HUDEP-2 (cell line): ENCODE results near the gene ENTREP3.
"Not testable (repeated sequence)": the region's sequence is repeated elsewhere in the genome, so short reads cannot be mapped to it uniquely, and the experiment has no call there.

Experiments
- DNase-seq, 76 experiments: peaks; one replicate each; lab custom pipeline; 2025; ENCODE audit not compliant: unreplicated experiment in 76 of 76; lab: John Stamatoyannopoulos, UW

ENTREP3 gene

DNA sequence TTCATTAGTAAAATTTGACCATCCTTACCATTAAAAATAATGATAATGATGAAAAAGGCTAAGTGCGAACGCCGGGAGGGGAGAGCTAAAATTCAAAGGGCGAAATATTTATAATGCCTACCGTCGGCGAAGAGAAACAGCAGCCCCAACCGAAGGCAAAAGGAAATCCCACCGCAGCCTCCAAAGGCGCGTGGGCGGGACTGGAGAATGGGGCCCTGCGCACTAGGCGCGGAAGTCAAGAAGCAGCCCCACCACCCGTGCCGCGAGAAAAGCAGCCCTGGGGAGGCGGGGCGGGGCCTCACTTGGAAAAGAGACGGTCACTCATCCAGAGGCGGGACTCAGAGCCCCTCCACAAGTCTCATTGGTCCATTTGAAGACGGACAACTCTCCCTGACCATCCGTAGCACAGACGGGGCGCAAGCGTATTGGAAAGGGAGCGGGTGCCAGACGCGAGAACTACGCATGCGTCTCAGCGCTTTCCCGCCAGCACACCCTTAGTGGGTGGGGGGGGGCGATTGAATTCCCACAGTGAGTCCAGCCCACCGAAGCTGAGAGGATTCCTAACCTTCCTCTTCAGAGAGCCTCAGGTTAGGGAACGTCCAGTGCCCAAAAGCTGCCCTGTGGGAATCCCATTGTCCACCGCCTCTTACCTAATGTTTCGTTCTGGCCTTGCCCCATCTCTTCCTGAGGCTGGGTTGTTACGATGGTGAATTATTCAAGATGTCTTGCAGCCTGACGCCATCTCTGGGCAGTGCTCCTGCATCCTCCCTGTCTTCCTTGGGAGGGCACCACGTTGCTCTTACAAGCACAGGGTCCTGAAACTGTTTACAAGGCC lies 27.8 kb downstream of the ENTREP3 start:
- peak in 75 of 76 experiments; percentile 75 to 99 (median 97) for DNase-seq

DNA sequence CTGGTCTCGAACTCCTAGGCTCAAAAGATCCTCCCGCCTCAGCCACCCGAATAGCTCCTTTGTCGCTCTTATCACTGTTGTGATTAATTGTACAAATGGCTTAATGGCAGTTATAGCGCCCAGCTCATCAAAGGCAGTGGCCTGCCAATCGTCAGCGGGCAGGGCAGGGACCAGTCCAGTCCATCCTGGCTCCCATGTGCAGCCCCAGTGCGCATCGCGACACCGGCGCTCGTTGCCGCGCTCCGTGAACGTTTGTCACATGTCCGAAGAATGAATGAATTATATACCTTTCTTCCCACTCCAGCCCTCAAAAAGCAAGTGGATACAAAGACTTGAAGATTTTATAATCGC lies 28.4 kb downstream of the ENTREP3 start:
- peak in 53 of 76 experiments; percentile 14 to 79 (median 51) for DNase-seq

DNA sequence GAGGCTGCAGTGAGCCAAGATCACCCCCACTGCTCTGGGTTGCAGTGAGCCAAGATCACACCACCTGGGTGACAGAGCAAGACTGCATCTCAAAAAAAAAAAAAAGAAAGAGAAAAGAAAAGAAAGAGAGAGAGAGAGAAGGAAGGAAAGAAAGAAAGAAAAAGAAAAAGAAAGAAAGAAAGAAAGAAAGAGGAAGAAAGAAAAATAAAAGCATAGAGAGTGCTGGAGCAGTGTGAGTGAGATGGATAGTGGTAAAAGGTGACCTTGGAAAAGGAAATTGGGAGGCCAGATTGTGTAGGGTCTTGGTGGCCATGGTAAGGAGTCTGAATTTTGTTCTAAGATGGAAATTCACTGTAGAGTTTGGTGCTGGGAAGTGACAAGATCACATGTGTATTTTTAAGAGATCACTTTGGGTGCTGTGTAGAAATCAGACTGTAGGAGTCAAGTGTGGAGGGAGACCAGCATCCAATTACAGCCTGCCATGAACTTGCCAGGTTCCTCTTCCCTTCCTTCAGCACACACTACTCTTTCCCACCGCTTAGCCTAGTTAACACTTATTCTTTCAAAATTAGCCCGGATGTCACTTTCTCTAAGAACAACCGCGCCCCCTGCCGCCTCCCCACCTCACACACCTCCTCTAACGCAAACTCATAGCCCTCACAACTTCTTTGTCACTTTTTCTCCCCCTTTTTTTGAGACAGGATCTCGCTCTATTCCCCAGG lies 28.9 kb downstream of the ENTREP3 start:
- peak in 64 of 76 experiments; percentile 19 to 79 (median 55) for DNase-seq

DNA sequence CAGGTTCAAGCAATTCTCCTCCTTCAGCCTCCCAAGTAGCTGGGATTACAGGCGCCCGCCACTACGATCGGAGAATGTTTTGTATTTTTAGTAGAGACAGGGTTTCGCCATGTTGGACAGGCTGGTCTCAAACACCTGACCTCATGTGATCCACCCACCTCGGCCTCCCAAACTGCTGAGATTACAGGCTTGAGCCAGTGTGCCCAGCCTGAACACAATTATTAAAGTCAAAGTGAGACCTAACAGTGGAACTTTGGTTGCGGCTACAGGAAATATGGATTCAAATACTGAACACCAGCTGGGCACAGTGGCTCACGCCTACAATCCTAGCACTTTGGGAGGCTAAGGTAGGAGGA lies 29.9 kb downstream of the ENTREP3 start:
- DNase-seq: not testable (repeated sequence)

DNA sequence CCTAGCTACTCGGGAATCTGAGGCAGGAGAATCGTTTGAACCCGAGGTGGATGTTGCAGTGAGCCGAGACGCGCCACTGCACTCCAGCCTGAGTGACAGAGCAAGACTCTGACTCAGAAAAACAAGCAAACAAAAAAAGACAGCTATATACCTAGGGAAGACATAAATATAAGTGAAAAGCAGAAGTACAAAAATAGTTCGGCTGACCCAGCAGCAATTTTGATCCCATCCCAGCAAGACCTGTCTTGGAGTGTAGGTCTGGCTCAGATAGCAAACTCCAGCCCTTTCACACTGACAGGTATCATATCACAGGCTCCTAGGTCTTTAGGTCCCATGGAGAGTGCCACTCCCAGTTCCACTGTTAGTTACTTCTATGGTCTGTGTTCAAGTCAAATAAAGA lies 32.2 kb downstream of the ENTREP3 start:
- DNase-seq: no peak

DNA sequence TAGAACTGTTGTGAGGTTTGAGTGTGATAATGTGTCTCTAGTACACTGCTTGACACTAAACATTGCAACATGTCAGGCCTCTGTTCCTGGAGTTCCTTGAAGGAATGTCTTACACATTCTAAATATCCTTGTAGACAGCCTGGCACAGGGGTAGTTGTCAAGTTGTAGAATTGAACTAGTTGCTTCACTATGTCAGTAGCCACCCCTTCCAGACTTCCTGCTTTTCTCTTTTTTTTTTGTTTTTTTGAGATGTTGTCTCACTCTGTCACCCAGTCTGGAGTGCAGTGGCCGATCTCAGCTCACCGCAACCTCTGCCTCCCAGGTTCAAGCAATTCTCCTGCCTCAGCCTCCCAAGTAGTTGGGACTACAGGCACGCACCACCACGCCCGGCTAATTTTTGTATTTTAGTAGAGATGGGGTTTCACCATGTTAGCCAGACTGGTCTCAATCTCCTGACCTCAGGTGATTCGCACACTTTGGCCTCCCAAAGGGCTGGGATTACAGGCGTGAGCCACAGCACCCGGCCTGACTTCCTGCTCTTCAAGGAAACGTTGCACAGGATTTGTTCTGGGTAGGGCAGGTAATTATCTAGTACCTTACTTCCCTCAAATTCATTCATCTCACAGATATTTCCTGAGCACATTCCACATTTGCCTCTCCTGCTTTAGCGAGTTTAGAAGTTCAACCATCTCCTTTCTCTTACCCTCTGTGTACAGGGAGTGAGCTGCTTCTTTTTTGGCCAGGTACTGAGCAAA lies 34.9 kb downstream of the ENTREP3 start:
- DNase-seq: not testable (repeated sequence)

DNA sequence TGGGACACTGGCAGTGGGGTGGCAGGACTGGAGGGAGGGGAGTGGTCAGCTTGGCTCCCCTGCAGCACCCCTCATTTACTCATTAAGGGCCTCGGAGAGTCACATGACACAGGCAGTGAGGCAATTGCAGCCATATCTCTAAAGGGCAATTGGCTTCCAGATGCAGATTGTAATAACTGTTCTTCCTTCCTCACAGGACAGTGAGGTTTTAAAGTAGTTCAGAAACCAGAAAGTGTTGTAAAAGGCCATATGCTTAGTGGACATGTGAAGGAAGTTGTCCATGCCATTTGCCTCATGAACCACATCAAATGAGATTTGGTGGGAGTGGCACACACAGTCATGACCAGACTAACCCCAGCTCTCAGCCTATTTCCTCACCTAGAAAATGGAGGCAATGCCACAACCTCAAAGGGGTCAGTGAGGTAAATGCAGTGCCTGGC lies 35.7 kb downstream of the ENTREP3 start:
- peak in 2 of 76 experiments; percentile 13 to 21 for DNase-seq

DNA sequence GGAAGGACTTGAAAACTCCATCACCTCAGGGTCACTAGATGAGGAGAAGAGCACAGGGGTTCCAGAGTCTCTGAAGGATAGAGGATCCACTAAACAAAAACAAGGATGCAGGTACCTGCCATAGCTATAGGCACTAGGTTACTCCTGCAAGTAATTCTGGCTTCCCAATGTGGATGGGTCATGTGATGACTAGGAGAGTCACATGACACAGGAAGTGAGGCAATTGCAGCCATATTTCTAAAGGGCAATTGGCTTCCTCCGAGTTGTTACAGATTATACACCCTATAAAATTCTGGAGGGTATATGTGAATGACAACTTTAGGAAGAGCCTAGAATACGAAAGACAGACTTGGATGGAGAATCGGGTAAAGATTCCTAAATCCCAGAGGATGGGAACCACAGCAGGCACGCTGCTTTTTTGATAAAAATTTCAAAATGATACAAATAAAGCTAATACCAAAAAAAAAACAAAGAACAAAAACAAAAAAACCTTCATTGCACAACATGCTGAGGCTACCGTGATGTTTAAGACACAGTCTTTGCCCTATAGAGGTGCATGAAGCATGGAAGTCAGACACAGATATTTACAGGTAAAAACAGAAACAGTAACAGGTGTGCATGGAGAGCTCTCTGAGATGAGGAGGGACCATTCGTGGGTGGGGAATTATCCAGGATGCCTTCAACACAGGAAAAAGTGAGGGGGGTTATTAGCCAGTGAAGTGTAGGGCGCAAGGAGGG lies 36.3 kb downstream of the ENTREP3 start:
- DNase-seq: peak in 25 of 76 experiments; percentile 4 to 51 (median 23)

DNA sequence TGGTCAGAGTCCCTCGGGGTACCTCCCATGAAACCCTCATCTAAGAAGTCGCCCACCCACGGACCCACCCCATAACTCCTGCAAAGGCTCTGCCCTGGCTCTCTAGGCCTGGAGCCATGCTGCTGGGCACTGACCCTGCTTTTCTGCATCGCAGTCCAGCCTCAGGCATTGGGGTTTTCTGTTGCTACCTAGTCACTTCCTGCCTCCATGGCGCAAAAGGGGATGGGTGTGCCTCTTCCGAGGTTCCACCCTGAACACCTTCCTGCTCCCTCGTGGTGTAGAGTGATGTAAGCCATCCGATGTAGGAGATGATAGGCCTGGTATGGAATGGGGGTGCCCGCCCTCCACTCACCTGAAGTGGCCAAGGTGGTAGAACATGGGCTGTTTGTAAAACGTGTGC lies 40.6 kb downstream of the ENTREP3 start:
- DNase-seq: not testable (repeated sequence)

DNA sequence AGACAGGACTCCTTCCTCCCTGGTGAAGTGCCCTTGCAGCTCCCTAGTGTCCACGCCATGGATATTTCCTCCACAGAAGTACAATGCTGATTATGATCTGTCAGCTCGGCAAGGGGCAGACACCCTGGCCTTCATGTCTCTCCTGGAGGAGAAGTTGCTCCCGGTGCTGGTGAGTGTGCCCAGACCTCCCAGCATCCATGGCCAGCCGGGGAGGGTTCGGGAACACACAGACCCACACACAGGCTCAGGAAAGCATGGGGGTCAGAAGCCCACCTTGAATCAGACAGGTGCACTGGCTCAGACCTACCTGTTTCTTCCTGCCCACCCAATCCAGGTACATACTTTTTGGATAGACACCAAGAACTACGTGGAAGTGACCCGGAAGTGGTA lies 43.2 kb downstream of the ENTREP3 start:
- not testable (repeated sequence) for DNase-seq

DNA sequence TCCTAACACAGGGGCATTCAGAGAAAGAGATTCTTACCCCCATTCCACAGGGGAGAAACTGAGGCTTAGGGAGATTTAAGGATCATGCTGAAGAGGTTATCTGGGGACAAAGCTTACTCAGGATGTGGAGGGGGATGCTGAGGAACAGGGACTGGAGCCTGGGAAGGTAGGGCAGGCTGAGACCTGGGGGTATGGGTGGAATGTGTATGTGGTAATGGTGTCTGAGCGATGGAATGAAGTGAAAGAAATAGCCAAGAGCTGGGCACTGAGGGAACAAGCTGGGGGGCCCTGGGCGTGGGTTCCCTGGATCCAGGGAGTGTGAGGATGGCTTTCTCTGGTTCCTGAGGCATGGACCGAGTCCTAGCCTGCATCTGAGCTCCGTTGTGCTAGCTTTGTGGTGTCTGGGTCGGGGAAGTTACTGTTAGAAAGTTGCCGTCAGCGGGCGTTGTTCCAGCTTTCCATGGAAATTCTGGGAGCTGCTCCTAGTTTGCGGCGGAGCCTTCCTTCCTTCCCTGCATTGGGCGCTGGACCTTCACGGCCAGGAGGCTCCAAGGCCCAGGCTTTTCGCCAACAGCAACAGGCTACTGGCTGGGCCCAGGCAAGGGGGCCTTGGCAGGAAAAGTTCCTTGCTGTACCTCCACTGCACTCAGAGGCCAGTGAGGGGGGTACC lies 43.8 kb downstream of the ENTREP3 start:
- not testable (repeated sequence) for DNase-seq

DNA sequence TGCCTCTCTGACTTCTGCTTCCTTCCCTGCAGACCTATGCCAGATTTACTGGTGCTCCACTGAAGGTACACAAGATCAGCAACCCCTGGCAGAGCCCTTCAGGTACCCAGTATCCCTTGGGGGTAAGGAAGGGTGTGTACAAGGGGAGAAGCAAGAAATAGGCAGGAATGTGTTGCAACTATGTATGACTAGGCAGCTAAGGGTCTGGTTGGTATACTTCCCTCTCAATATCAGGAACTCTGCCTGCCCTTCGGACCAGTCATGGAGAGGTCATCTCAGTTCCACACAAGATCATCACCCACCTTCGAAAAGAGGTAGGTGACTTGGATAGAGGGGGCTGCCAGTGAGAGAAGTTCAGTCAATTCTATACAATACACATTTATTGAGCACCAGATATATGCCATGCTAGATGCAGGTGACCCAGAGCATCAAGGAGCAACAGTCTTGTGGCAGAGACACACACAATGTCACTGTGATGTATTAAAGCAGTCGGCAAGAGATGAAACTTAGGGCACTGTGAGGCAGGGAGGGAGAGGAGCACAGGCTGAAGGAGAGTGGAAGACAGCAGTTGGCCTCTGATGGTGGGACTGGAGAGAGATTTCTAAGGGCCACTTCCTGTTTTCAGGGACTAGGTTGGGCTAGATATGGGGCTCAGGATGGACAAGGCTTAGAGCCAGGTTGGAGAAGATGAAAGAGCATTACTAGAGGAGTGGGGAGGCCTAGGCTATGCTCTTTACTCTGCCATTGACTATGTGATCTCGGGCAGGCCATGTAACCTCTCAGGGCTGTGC lies 44.8 kb downstream of the ENTREP3 start:
- DNase-seq: no peak

DNA sequence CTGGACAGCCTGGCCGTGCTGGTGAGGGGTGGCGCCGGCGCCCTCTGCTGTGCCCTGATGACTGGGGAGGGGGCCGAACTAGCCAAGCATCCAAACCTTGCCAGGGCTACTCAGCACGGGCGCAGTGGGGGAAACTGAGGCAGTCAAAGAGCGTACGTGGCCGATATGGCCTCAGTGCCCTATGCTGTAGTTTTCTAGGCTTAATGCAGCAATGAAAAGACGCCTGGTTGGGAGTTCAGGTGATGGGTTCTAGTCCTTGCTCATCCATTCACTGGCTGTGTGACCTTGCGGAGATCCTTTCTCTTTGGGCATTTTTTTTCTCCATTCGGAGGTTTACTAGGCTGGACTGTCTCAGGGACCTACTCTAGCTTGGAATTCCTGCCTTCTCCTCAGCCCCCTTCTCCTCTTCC lies 46.0 kb downstream of the ENTREP3 start:
- no peak for DNase-seq

DNA sequence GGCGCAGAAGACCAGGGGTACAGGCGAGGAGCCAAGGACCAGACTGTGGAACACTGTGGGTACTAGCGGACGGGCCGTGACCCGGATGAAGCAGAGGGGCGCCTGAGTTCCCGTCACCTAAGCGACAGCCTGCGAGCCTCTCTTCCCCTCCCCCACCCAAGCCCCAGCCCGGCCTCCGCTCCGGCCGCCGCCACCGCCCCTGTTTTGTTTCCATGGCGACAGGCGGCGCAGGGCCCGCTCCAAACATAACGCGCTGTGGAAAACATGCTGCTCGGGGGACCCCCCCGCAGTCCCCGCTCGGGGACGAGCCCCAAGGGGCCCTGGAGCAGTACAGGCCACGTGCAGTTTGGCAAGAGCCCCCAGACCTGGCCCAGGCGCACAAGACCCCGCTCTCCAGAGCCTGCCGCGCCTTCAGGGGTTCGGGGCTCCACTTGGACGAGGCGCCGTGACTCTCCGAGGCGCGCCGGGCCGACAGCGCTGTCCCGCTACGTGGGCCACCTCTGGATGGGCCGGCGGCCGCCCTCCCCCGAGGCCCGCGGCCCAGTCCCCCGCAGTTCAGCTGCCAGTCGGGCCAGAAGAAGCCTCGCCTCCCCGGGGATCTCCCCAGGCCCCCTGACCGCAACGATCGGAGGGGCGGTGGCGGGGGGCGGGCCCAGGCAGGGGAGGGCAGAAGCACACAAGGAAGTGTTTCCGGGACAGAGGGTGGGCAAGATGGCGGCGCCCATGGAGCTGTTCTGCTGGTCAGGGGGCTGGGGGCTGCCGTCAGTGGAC lies 46.6 kb downstream of the ENTREP3 start, which contains the start of gene MTX1:
Gene MTX1 (plus strand): TSS at position 155 of the 771 bp plus-strand sequence. CDS start 110 bp downstream, at position 265.
- peak in 73 of 76 experiments; percentile 15 to 87 (median 73) for DNase-seq

DNA sequence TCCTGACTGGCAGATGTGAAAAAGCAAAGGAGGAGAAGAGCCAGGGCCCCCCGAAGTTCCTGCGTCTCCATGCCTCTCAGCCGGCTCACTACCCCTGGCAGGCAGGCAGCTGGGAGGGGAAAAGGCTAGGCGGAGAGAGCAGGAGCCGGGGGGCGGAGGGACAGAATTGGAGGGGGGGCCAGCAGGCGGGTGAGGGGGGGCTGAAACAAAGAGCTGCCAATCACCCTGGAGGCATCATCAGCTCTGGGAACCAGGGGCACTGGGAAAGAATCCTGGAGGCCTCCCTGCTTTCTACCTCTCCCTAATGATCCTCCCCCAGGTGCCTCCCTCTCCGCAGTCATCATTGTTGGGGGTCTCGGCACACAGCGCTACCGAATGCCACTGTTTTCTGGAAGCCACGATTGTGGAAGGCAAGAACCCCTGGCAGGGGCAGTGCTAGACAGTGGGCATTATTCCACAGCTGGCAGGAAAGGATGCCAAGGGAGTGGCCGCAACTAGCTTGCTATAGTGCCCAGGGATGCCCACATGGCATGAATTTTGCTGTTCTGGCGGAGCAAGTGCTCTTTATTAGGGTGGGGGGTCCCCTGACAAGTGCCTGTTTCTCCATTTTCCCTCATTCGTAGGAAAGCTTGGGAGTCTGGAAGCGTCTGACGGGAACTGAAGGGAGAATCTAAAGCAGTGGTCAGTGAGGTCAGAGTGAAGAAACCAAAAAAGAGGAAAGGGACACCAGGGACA lies 47.3 kb downstream of the ENTREP3 start, which contains the start of gene THBS3:
Gene THBS3 (minus strand): TSS at position 92 of the 735 bp plus-strand sequence. CDS start 21 bp downstream, at position 71.
- peak in 2 of 76 experiments; percentile 9 to 15 for DNase-seq

DNA sequence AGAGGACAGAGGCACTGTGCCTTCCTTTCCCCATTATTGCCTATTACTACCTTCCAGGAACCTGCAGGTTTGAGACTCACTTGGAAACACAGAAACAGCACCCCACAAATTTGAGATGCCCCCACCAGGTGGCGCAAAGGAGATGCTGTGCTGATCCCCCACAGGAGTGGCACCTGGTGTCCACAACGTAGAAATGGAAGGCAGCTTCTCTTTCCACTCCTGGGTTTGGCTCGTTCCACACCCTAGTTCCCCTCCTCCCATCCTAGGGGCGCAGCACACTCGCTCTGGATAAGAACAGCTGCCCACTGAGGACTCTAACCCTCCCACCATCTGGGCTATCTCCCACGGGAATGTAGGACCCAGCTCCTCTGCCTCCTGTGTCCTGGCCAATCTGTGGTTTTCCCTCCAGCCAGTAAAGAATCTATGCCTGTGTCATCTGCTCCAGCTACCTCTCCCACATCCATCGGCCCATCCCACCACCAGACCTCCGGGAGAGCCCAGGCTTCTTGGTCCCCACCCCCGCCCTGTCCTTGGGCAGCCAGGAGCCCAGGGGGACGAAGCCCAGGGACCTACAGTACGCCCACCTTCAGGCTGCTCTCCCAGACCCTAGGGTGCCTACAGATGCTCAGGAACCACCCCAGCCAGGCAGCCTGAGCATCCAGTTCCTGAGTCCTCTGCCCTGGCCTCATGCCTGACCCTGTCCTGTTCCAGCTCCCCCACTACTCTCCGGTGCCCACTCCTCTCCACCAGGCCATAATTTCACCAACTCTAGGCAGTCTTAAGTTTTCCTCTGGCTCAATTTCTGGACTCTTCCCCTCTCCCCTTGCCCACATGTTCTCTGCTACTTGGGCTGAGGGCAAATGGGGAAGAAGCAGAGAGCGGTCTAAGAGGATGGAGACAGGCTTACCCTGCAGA lies 48.1 kb downstream of the ENTREP3 start:
- DNase-seq: peak in 73 of 76 experiments; percentile 27 to 89 (median 77)
